22Rv1 (cell line): ENCODE results near the gene DPP6.

ENCODE experiments used
- CTCF ChIP-seq: fragments of 450-650 bp; IDR thresholded peaks from 2 replicates; pipeline ENCODE4 v1.5.1; 2017; ENCODE audit warnings: mild to moderate bottlenecking
- ZFX ChIP-seq: fragments of 450-650 bp; IDR thresholded peaks from 2 replicates; pipeline ENCODE4 v1.6.1; 2017; ENCODE audit warnings: antibody characterized with exemption, borderline replicate concordance

- TF ChIP-seq CTCF (no peak), ZFX (no peak)
Measured at GRCh38 chr7:154647625-154648024, 595.4 kb downstream of the DPP6 start.
